ENCODE data around the gene FIP1L1. TPM values are rescaled to one million over a fixed set of nuclear protein-coding genes. Genes with fewer than 3 reads are reported as not detected.

FIP1L1 gene
- total RNA-seq, 1 donor from 2014 or later = 20.4 TPM

GRCh38 chr4:53427366-53427765, 49.9 kb downstream of the FIP1L1 start:
- Histone ChIP-seq H3K27me3 (no peaks in the 10 kb centered on the region), H3K36me3 (peaks cover 18 to 19% of the 10 kb centered on the region in 2 donors), H3K9me3 (no peaks in the 10 kb centered on the region), H3K4me3 (no peak overlapping the region), H3K27ac (no peak overlapping the region), H3K4me1 (no peaks in the 10 kb centered on the region)
- DNase-seq (ENCODE audit: low spot score in 2 of 2) = no peak
- intact Hi-C loops (cut with DNase I) = no loop called here
- TF ChIP-seq CTCF (IDR thresholded peaks at IDR 0.05) = no peak

- Histone ChIP-seq H3K4me3 (no peak overlapping the region), H3K27ac (no peak overlapping the region), H3K4me1 (no peaks in the 10 kb centered on the region), H3K27me3 (no peaks in the 10 kb centered on the region), H3K36me3 (peaks cover 18 to 27% of the 10 kb centered on the region in 2 donors), H3K9me3 (no peaks in the 10 kb centered on the region)
- intact Hi-C loops (cut with DNase I) = no loop called here
- DNase-seq (ENCODE audit: low spot score in 2 of 2) = no peak
- TF ChIP-seq CTCF (IDR thresholded peaks at IDR 0.05) = no peak
These were observed 53.6 kb downstream of the FIP1L1 start for GRCh38 chr4:53431052-53431451.

GRCh38 chr4:53432528-53433424, 55.3 kb downstream of the FIP1L1 start:
- no peaks in the 10 kb centered on the region for H3K27me3 ChIP-seq
- H3K27ac ChIP-seq = no peak overlapping the region
- H3K36me3 ChIP-seq = peaks cover 28 to 29% of the 10 kb centered on the region in 2 donors
- no peaks in the 10 kb centered on the region for H3K9me3 ChIP-seq
- intact Hi-C loops (cut with DNase I) = no loop called here
- H3K4me3 ChIP-seq = no peak overlapping the region
- TF ChIP-seq CTCF (IDR thresholded peaks at IDR 0.05) = no peak
- DNase-seq (ENCODE audit: low spot score in 2 of 2) = no peak
- H3K4me1 ChIP-seq = no peaks in the 10 kb centered on the region

- H3K36me3 ChIP-seq = peaks cover 10 to 13% of the 10 kb centered on the region in 2 donors
- intact Hi-C loops (cut with DNase I) = no loop called here
- H3K27me3 ChIP-seq = no peaks in the 10 kb centered on the region
- H3K4me3 ChIP-seq = no peak overlapping the region
- H3K4me1 ChIP-seq = no peaks in the 10 kb centered on the region
- no peak overlapping the region for H3K27ac ChIP-seq
- DNase-seq (ENCODE audit: low spot score in 2 of 2) = no peak
- H3K9me3 ChIP-seq = no peaks in the 10 kb centered on the region
- no peak for TF ChIP-seq CTCF (IDR thresholded peaks at IDR 0.05)
These were observed 58.8 kb downstream of the FIP1L1 start for GRCh38 chr4:53436251-53436650.

GRCh38 chr4:53441564-53441963, 64.1 kb downstream of the FIP1L1 start:
- Histone ChIP-seq H3K4me1 (no peaks in the 10 kb centered on the region), H3K36me3 (peaks cover 24 to 26% of the 10 kb centered on the region in 2 donors), H3K9me3 (no peaks in the 10 kb centered on the region), H3K27me3 (no peaks in the 10 kb centered on the region), H3K27ac (no peak overlapping the region), H3K4me3 (no peak overlapping the region)
- DNase-seq (ENCODE audit: low spot score in 2 of 2) = no peak
- TF ChIP-seq CTCF (IDR thresholded peaks at IDR 0.05) = no peak
- intact Hi-C loops (cut with DNase I) = no loop called here
